Measurements from ENCODE around the gene SHKBP1. TPM values are rescaled to one million over a fixed set of nuclear protein-coding genes. Genes with fewer than 3 reads are reported as not detected.

Gene SHKBP1
- polyA plus RNA-seq, 1 donor from 2014 or later = 3.8 TPM

GRCh38 chr19:40603389-40604170 lies 26.9 kb downstream of the SHKBP1 start:
- Histone ChIP-seq H3K9me3 (ENCODE audit: low read length) (no peaks in the 10 kb centered on the region), H3K27ac (ENCODE audit: low read length) (no peak overlapping the region)

GRCh38 chr19:40604171-40604646 lies 27.5 kb downstream of the SHKBP1 start:
- peak overlapping the region; percentile 64 for H3K4me3 ChIP-seq (ENCODE audit: low read length)
- H3K9me3 ChIP-seq (ENCODE audit: low read length) = no peaks in the 10 kb centered on the region
- no peak overlapping the region for H2AFZ ChIP-seq (ENCODE audit: low read depth, low read length)
- peaks cover 41% of the 10 kb centered on the region for H3K27me3 ChIP-seq (ENCODE audit: insufficient read depth, low read depth, low read length)
- H3K79me2 ChIP-seq (replicated peaks; ENCODE audit: insufficient read depth, low read length) = no peaks in the 10 kb centered on the region
- H3F3A ChIP-seq (ENCODE audit: insufficient read depth, low read length, poor library complexity, severe bottlenecking) = peaks cover 4% of the 10 kb centered on the region
- peak overlapping the region; percentile 46 for H3K9ac ChIP-seq (ENCODE audit: low read length)
- no peaks in the 10 kb centered on the region for H4K20me1 ChIP-seq (ENCODE audit: insufficient read depth)
- H3K9me2 ChIP-seq (ENCODE audit: insufficient read depth, low read length) = no peaks in the 10 kb centered on the region
- H3K27ac ChIP-seq (ENCODE audit: low read length) = no peak overlapping the region
- H3K4me2 ChIP-seq (ENCODE audit: low read length) = no peak overlapping the region
- no peak for TF ChIP-seq SMC3 (conservative IDR thresholded peaks at IDR 0.05; ENCODE audit: poor library complexity)
- TF ChIP-seq POLR2AphosphoS5 (IDR thresholded peaks at IDR 0.05) = no peak
- no peak for TF ChIP-seq EP300 (conservative IDR thresholded peaks at IDR 0.05; ENCODE audit: poor library complexity, severe bottlenecking)
- TF ChIP-seq CTCF (IDR thresholded peaks at IDR 0.05; ENCODE audit: poor library complexity, severe bottlenecking) = no peak
- no peak for TF ChIP-seq EZH2 (IDR thresholded peaks at IDR 0.05; ENCODE audit: borderline replicate concordance, insufficient read depth, low read length, poor library complexity, severe bottlenecking)
- no peak for TF ChIP-seq TAF1 (IDR thresholded peaks at IDR 0.05; ENCODE audit: low read depth)
- no peak for TF ChIP-seq REST (IDR thresholded peaks at IDR 0.05; ENCODE audit: borderline replicate concordance)
- TF ChIP-seq MXI1 (conservative IDR thresholded peaks at IDR 0.05; ENCODE audit: poor library complexity, severe bottlenecking) = no peak
- no peak for TF ChIP-seq RAD21 (conservative IDR thresholded peaks at IDR 0.05)
- H3K36me3 ChIP-seq (ENCODE audit: insufficient read depth, low read length) = no peaks in the 10 kb centered on the region

More at GRCh38 chr19:40603389-40604170, 26.9 kb downstream of the SHKBP1 start:
- Histone ChIP-seq H3K27me3 (ENCODE audit: insufficient read depth, low read depth, low read length) (peaks cover 36% of the 10 kb centered on the region), H3K9me2 (ENCODE audit: insufficient read depth, low read length) (no peaks in the 10 kb centered on the region), H3F3A (ENCODE audit: insufficient read depth, low read length, poor library complexity, severe bottlenecking) (peaks cover 4% of the 10 kb centered on the region), H3K79me2 (replicated peaks; ENCODE audit: insufficient read depth, low read length) (no peaks in the 10 kb centered on the region), H4K20me1 (ENCODE audit: insufficient read depth) (no peaks in the 10 kb centered on the region), H3K9ac (ENCODE audit: low read length) (peak overlapping the region; percentile 46), H3K4me2 (ENCODE audit: low read length) (peak overlapping the region; percentile 11), H3K4me3 (ENCODE audit: low read length) (peak overlapping the region; percentile 64), H2AFZ (ENCODE audit: low read depth, low read length) (no peak overlapping the region), H3K36me3 (ENCODE audit: insufficient read depth, low read length) (no peaks in the 10 kb centered on the region)
- TF ChIP-seq CTCF (IDR thresholded peaks at IDR 0.05; ENCODE audit: poor library complexity, severe bottlenecking) (no peak), POLR2AphosphoS5 (IDR thresholded peaks at IDR 0.05) (peak; percentile 32)
